ENCODE data around the gene FST.

The FST gene

DNA sequence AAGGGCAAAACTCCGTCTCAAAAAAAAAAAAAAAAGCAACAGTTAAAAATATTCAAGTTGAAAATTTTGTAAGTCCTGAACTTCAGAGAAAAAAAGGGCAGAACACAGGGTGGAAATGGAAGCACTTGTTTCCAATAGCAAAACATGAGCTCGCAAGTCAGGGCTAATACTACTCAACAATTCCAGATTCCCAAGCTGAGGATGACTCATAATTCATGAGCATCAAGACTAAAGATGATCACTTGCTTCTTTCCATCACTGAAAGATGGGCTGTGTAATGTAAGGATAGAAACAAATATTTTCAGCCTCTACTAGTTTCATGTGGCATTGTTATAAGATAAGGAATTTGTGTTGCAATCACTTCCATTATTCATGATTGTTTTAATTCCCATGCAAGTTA, 33.5 kb upstream of the FST start:
- TF ChIP-seq SIN3A (IDR thresholded peaks at IDR 0.05; ENCODE audit: borderline replicate concordance, insufficient read depth, low read length): no peak
- TF ChIP-seq, protein P1, sequence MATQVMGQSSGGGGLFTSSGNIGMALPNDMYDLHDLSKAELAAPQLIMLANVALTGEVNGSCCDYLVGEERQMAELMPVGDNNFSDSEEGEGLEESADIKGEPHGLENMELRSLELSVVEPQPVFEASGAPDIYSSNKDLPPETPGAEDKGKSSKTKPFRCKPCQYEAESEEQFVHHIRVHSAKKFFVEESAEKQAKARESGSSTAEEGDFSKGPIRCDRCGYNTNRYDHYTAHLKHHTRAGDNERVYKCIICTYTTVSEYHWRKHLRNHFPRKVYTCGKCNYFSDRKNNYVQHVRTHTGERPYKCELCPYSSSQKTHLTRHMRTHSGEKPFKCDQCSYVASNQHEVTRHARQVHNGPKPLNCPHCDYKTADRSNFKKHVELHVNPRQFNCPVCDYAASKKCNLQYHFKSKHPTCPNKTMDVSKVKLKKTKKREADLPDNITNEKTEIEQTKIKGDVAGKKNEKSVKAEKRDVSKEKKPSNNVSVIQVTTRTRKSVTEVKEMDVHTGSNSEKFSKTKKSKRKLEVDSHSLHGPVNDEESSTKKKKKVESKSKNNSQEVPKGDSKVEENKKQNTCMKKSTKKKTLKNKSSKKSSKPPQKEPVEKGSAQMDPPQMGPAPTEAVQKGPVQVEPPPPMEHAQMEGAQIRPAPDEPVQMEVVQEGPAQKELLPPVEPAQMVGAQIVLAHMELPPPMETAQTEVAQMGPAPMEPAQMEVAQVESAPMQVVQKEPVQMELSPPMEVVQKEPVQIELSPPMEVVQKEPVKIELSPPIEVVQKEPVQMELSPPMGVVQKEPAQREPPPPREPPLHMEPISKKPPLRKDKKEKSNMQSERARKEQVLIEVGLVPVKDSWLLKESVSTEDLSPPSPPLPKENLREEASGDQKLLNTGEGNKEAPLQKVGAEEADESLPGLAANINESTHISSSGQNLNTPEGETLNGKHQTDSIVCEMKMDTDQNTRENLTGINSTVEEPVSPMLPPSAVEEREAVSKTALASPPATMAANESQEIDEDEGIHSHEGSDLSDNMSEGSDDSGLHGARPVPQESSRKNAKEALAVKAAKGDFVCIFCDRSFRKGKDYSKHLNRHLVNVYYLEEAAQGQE (IDR thresholded peaks at IDR 0.05; ENCODE audit: insufficient read depth in 1 of 2, low read depth in 2 of 2, low read length in 2 of 2): no peak
- no peak for TF ChIP-seq TAF1 (IDR thresholded peaks at IDR 0.05; ENCODE audit: borderline replicate concordance, insufficient read depth, low read length)
- no peak for TF ChIP-seq POLR2AphosphoS5 (IDR thresholded peaks at IDR 0.05; ENCODE audit: low read depth, low read length)
- TF ChIP-seq FOXP2 (optimal IDR thresholded peaks at IDR 0.05; ENCODE audit: borderline replicate concordance, extremely low read depth, extremely low read length, insufficient read depth): no peak

DNA sequence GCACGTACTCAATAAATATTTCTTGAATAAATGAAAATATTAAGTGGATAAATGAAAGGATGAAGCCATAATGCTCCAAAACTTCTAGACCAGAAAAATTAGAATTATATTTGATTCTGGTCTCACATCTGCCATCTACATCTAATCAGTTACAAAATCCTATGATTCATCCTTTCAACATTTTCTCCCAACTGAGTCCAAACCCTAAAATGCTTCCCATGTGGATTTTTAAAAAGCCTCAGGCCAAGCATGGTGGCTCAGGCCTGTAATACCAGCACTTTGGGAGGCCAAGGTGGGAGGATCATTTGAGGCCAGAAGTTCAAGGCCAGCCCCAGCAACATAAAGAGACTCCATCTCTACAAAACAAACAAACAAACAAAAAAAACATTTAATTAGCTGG, 31.6 kb upstream of the FST start:
- TF ChIP-seq SIN3A (IDR thresholded peaks at IDR 0.05; ENCODE audit: borderline replicate concordance, insufficient read depth, low read length) (no peak), POLR2AphosphoS5 (IDR thresholded peaks at IDR 0.05; ENCODE audit: low read depth, low read length) (no peak), FOXP2 (optimal IDR thresholded peaks at IDR 0.05; ENCODE audit: borderline replicate concordance, extremely low read depth, extremely low read length, insufficient read depth) (no peak), TAF1 (IDR thresholded peaks at IDR 0.05; ENCODE audit: borderline replicate concordance, insufficient read depth, low read length) (no peak)
- TF ChIP-seq, protein P1 (IDR thresholded peaks at IDR 0.05; ENCODE audit: insufficient read depth in 1 of 2, low read depth in 2 of 2, low read length in 2 of 2): no peak

DNA sequence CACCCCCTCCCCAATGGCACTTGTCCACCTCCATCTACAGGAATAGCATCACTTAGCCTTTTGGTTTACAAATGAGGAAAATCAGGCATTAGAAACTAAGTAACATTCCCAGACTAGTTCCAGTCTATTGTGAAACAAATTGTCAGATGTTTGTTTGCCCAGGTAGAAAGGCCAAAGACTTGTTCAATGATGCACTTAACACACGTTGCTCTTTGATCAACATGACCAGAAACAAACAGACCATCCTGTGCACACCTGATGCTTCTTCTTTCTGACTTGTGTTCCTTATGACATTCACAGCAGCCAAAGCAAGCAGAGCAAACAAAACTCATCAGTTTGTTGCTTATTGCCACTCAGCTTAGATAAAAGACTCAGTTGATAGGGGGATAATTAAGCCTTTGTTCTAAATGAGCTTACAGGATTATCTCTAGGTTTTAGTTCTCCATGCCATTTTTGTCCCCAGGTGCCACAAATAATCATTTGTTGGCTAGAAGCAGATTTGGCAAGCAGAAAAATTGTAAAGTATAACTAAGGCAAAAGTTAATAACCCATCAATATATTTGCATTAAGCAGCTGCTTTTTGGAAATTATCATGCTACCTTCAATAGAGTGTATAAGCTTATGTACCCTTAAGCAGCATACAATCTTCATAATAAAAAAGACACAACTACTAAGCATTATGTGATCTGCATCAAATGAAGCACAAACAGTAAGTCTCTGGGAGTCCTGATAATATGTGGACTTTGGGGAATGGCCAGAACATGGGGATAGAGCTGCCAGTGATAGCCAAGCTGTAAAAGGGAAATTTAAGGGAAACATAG, 26.3 kb upstream of the FST start:
- TF ChIP-seq POLR2AphosphoS5 (IDR thresholded peaks at IDR 0.05; ENCODE audit: low read depth, low read length) (no peak), TAF1 (IDR thresholded peaks at IDR 0.05; ENCODE audit: borderline replicate concordance, insufficient read depth, low read length) (no peak), SIN3A (IDR thresholded peaks at IDR 0.05; ENCODE audit: borderline replicate concordance, insufficient read depth, low read length) (no peak), FOXP2 (optimal IDR thresholded peaks at IDR 0.05; ENCODE audit: borderline replicate concordance, extremely low read depth, extremely low read length, insufficient read depth) (no peak)
- TF ChIP-seq, protein P1 (IDR thresholded peaks at IDR 0.05; ENCODE audit: insufficient read depth in 1 of 2, low read depth in 2 of 2, low read length in 2 of 2): no peak

DNA sequence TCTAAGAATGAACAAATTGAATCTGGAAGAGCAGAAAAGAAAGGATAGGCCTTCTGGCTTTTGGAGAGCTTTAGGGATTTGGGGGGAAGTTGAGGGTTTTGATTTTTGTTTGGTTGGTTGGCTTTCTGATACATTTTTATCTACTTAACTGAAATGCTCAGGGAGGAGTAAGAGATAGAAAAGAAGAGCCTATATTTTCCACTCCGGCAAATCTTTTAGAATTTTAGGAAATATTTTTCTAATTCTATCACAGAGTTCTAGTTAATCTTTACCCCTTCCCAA, 25.8 kb upstream of the FST start:
- TF ChIP-seq SIN3A (IDR thresholded peaks at IDR 0.05; ENCODE audit: borderline replicate concordance, insufficient read depth, low read length): no peak
- TF ChIP-seq, protein P1 (IDR thresholded peaks at IDR 0.05; ENCODE audit: insufficient read depth in 1 of 2, low read depth in 2 of 2, low read length in 2 of 2): no peak
- TF ChIP-seq POLR2AphosphoS5 (IDR thresholded peaks at IDR 0.05; ENCODE audit: low read depth, low read length): no peak

DNA sequence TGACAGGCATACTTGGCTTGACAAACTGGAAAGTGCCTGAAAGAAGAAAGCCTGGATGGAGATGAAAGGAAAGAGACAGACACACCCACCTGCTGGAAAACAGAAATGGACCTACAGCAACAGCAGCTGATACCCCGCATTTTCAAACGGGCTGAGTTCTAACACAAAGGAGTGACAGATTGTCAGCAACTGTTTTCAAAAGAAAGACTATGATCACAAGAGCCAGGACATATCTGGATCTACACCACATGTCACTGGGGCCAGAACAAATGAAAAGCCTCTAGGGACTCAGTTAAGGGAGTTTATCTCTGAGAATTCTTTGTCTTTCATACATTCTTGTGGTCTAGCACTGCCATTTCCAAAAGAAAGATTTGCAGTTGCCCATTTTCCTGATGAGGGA, 24.1 kb upstream of the FST start:
- TF ChIP-seq POLR2AphosphoS5 (IDR thresholded peaks at IDR 0.05; ENCODE audit: low read depth, low read length) (no peak), FOXP2 (optimal IDR thresholded peaks at IDR 0.05; ENCODE audit: borderline replicate concordance, extremely low read depth, extremely low read length, insufficient read depth) (no peak), SIN3A (IDR thresholded peaks at IDR 0.05; ENCODE audit: borderline replicate concordance, insufficient read depth, low read length) (no peak), TAF1 (IDR thresholded peaks at IDR 0.05; ENCODE audit: borderline replicate concordance, insufficient read depth, low read length) (no peak)
- TF ChIP-seq, protein P1 (IDR thresholded peaks at IDR 0.05; ENCODE audit: insufficient read depth in 1 of 2, low read depth in 2 of 2, low read length in 2 of 2): no peak
